ENCODE results near the gene GPATCH3.

GPATCH3 gene

DNA sequence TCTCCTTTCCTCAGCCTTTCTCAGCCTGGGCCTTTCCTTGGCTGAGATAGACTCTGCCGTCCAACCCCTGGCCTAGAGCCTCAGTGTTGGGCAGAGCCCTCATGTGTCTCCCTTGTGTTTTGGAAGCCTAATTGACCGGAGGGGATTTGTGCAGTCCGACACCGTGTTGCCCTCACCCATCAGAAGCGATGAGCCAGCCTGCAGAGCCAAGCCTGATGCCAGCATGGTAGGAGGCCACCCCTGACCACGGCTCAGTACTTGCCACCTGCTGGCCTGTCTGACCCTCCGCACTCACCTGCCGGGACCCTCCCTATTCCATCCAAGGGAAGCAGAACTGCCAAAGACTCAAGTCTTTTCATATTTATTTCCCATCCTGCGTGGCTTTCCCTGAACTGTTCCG lies 46.7 kb downstream of the GPATCH3 start:
- H3K9me2 ChIP-seq (replicated peaks; ENCODE audit: low read depth, low read length) = no peaks in the 10 kb centered on the region
- H3F3A ChIP-seq (ENCODE audit: low read depth) = no peaks in the 10 kb centered on the region
- H3K4me1 ChIP-seq (ENCODE audit: insufficient read depth, low read length, poor library complexity, severe bottlenecking) = no peaks in the 10 kb centered on the region
- peaks cover 64% of the 10 kb centered on the region; the same call in 1 of the 2 replicates for H3K36me3 ChIP-seq (ENCODE audit: insufficient read depth, low read length)
- no peak overlapping the region for H2AFZ ChIP-seq (ENCODE audit: low read length)
- no peaks in the 10 kb centered on the region for H4K20me1 ChIP-seq (ENCODE audit: insufficient read depth, low read length, poor library complexity, severe bottlenecking)
- no peak overlapping the region for H3K9ac ChIP-seq (ENCODE audit: low read depth, low read length, poor library complexity, severe bottlenecking)
- H3K4me3 ChIP-seq (ENCODE audit: low read length, poor library complexity, severe bottlenecking) = no peak overlapping the region
- no peak overlapping the region for H3K4me2 ChIP-seq (ENCODE audit: low read depth, low read length, poor library complexity, severe bottlenecking)
- H3K9me3 ChIP-seq (ENCODE audit: insufficient read depth, low read depth, low read length) = no peaks in the 10 kb centered on the region
- H3K27me3 ChIP-seq (ENCODE audit: insufficient read depth, low read length, poor library complexity, severe bottlenecking) = no peaks in the 10 kb centered on the region
- TF ChIP-seq CTCF (conservative IDR thresholded peaks at IDR 0.05; ENCODE audit: low read length) (no peak), EZH2phosphoT487 (IDR thresholded peaks at IDR 0.05; ENCODE audit: borderline replicate concordance) (no peak)
- no peaks in the 10 kb centered on the region for H3K79me2 ChIP-seq (ENCODE audit: insufficient read depth, low read length)

GRCh38 chr1:26853156-26853555 lies 47.1 kb downstream of the GPATCH3 start:
- no peaks in the 10 kb centered on the region for H3K9me3 ChIP-seq (ENCODE audit: insufficient read depth, low read depth, low read length)
- H2AFZ ChIP-seq (ENCODE audit: low read length) = no peak overlapping the region
- TF ChIP-seq CTCF (conservative IDR thresholded peaks at IDR 0.05; ENCODE audit: low read length) (peak; percentile 88), EZH2phosphoT487 (IDR thresholded peaks at IDR 0.05; ENCODE audit: borderline replicate concordance) (no peak)
- H3K79me2 ChIP-seq (ENCODE audit: insufficient read depth, low read length) = no peaks in the 10 kb centered on the region
- H3K9ac ChIP-seq (ENCODE audit: low read depth, low read length, poor library complexity, severe bottlenecking) = no peak overlapping the region
- H3K9me2 ChIP-seq (replicated peaks; ENCODE audit: low read depth, low read length) = no peaks in the 10 kb centered on the region
- no peak overlapping the region for H3K4me3 ChIP-seq (ENCODE audit: low read length, poor library complexity, severe bottlenecking)
- H3K4me1 ChIP-seq (ENCODE audit: insufficient read depth, low read length, poor library complexity, severe bottlenecking) = no peaks in the 10 kb centered on the region
- H3K4me2 ChIP-seq (ENCODE audit: low read depth, low read length, poor library complexity, severe bottlenecking) = no peak overlapping the region
- no peaks in the 10 kb centered on the region for H4K20me1 ChIP-seq (ENCODE audit: insufficient read depth, low read length, poor library complexity, severe bottlenecking)
- peaks cover 68% of the 10 kb centered on the region; the same call in 1 of the 2 replicates for H3K36me3 ChIP-seq (ENCODE audit: insufficient read depth, low read length)
- no peaks in the 10 kb centered on the region for H3F3A ChIP-seq (ENCODE audit: low read depth)
- H3K27me3 ChIP-seq (ENCODE audit: insufficient read depth, low read length, poor library complexity, severe bottlenecking) = no peaks in the 10 kb centered on the region

GRCh38 chr1:26852701-26853100 lies 47.6 kb downstream of the GPATCH3 start:
- H3K4me2 ChIP-seq (ENCODE audit: low read depth, low read length, poor library complexity, severe bottlenecking) = no peak overlapping the region
- no peaks in the 10 kb centered on the region for H3K79me2 ChIP-seq (ENCODE audit: insufficient read depth, low read length)
- H3K4me3 ChIP-seq (ENCODE audit: low read length, poor library complexity, severe bottlenecking) = no peak overlapping the region
- no peaks in the 10 kb centered on the region for H3F3A ChIP-seq (ENCODE audit: low read depth)
- no peaks in the 10 kb centered on the region for H3K9me2 ChIP-seq (replicated peaks; ENCODE audit: low read depth, low read length)
- peaks cover 72% of the 10 kb centered on the region; the same call in 1 of the 2 replicates for H3K36me3 ChIP-seq (ENCODE audit: insufficient read depth, low read length)
- H3K9ac ChIP-seq (ENCODE audit: low read depth, low read length, poor library complexity, severe bottlenecking) = no peak overlapping the region
- H4K20me1 ChIP-seq (ENCODE audit: insufficient read depth, low read length, poor library complexity, severe bottlenecking) = no peaks in the 10 kb centered on the region
- H3K27me3 ChIP-seq (ENCODE audit: insufficient read depth, low read length, poor library complexity, severe bottlenecking) = no peaks in the 10 kb centered on the region
- H3K4me1 ChIP-seq (ENCODE audit: insufficient read depth, low read length, poor library complexity, severe bottlenecking) = no peaks in the 10 kb centered on the region
- TF ChIP-seq CTCF (conservative IDR thresholded peaks at IDR 0.05; ENCODE audit: low read length) = no peak
- TF ChIP-seq EZH2phosphoT487 (IDR thresholded peaks at IDR 0.05; ENCODE audit: borderline replicate concordance) = no peak
- H3K9me3 ChIP-seq (ENCODE audit: insufficient read depth, low read depth, low read length) = no peaks in the 10 kb centered on the region
- no peak overlapping the region for H2AFZ ChIP-seq (ENCODE audit: low read length)
